HCT116 (cell line): ENCODE data around the gene GTF2H3. TPM values are rescaled to one million over a fixed set of nuclear protein-coding genes. Genes with fewer than 3 reads are reported as not detected.

ENCODE experiments used
- ATAC-seq: fragments of 200-7000 bp; cut with Tn5 transposase; 2 replicates; pipeline ENCODE4 v1.9.1; 2020; ENCODE audit warnings: mild to moderate bottlenecking, moderate library complexity
- BruUV-seq: library from RNA; stranded (reverse); fragments of 400-500 nt; replicated peaks from 2 replicates; lab custom pipeline; 2021; lab: Mats Ljungman, UMichigan
- CTCF ChIA-PET: fragments of 300-600 bp; sonication (Branson Sonifier 250); formaldehyde crosslinking; loops from one replicate; lab custom pipeline; 2021; ENCODE audit warnings: antibody characterized with exemption; lab: Charles Lee
- POLR2A ChIA-PET: fragments of 300-600, 350-600 bp; sonication (Branson Sonifier 250); formaldehyde crosslinking; loops from one replicate; lab custom pipeline; 2021; ENCODE audit warnings: antibody characterized with exemption; lab: Charles Lee
- RAD21 ChIA-PET, 2 experiments: fragments of 300-600 bp; sonication (Branson Sonifier 250); formaldehyde crosslinking; loops; one replicate each; lab custom pipeline; 2023; ENCODE audit warnings: low total read pairs in 2 of 2; ENCODE audit not compliant: uncharacterized antibody in 2 of 2, unreplicated experiment in 2 of 2, low non-redundant PET in 1 of 2; lab: Charles Lee
- DNase-seq: peaks from one replicate; pipeline ENCODE4 v3.0.0-alpha.2; 2010; ENCODE audit warnings: low read depth, low spot score
- H2AFZ ChIP-seq: fragments of 200-600 bp; shearing (Covaris generic), sonication (generic); 2 replicates; pipeline ENCODE4 v1.6.1; 2017; ENCODE audit warnings: low read depth, mixed run types, mixed read lengths, antibody characterized with exemption, low read length; ENCODE audit not compliant: poor library complexity, severe bottlenecking
- H3K27ac ChIP-seq: 2 replicates; pipeline ENCODE4 v1.5.1; 2012; ENCODE audit warnings: low read depth, low read length
- H3K27me3 ChIP-seq: fragments of 200-600 bp; sonication (generic); 2 replicates; pipeline ENCODE4 v1.6.1; 2016; ENCODE audit warnings: mixed run types, low read length, mixed read lengths; ENCODE audit not compliant: insufficient read depth
- H3K36me3 ChIP-seq, 2 experiments: fragments of 200-500 bp in 1 of 2; fragments of 200-600 bp in 1 of 2; sonication (Bioruptor generic) in 1 of 2; sonication (generic) in 1 of 2; 2 replicates each; pipeline versions ENCODE4 v1.5.1 to v1.6.1; 2014 to 2016; ENCODE audit warnings: low read length in 2 of 2, inconsistent platforms in 1 of 2, mixed read lengths in 1 of 2, mixed run types in 1 of 2; ENCODE audit not compliant: insufficient read depth in 2 of 2, control insufficient read depth in 1 of 2
- H3K4me1 ChIP-seq, 2 experiments: fragments of 200-600 bp in 1 of 2; sonication (generic) in 1 of 2; 2 replicates each; pipeline versions ENCODE4 v1.5.1 to v1.6.1; 2012 to 2017; ENCODE audit warnings: low read length in 2 of 2, inconsistent platforms in 1 of 2, mild to moderate bottlenecking in 1 of 2, mixed read lengths in 1 of 2, mixed run types in 1 of 2, moderate library complexity in 1 of 2; ENCODE audit not compliant: insufficient read depth in 2 of 2, control insufficient read depth in 1 of 2
- H3K4me2 ChIP-seq: fragments of 200-600 bp; sonication (generic); 2 replicates; pipeline ENCODE4 v1.6.1; 2017; ENCODE audit warnings: mixed run types, low read length, mixed read lengths
- H3K4me3 ChIP-seq, 2 experiments: fragments of 200-600 bp in 1 of 2; sonication (generic) in 1 of 2; replicated peaks in 1 of 2; 2 replicates each; pipeline ENCODE4 v1.5.1; 2011 to 2016; ENCODE audit warnings: low read length in 2 of 2, control low read depth in 1 of 2, low read depth in 1 of 2, mild to moderate bottlenecking in 1 of 2, mixed read lengths in 1 of 2, mixed run types in 1 of 2
- H3K79me2 ChIP-seq: fragments of 200-600 bp; sonication (generic); 2 replicates; pipeline ENCODE4 v1.6.1; 2017; ENCODE audit warnings: mild to moderate bottlenecking, mixed run types, low read length, moderate library complexity, mixed read lengths; ENCODE audit not compliant: insufficient read depth
- H3K9ac ChIP-seq: fragments of 200-600 bp; sonication (generic); 2 replicates; pipeline ENCODE4 v1.6.1; 2016; ENCODE audit warnings: low read length, mixed read lengths
- H3K9me2 ChIP-seq: fragments of 200-600 bp; sonication (generic), shearing (Covaris generic); 2 replicates; pipeline ENCODE4 v1.6.1; 2017; ENCODE audit warnings: mixed run types, mild to moderate bottlenecking, moderate library complexity; ENCODE audit not compliant: insufficient read depth
- H3K9me3 ChIP-seq, 2 experiments: fragments of 200-500 bp in 1 of 2; fragments of 200-600 bp in 1 of 2; sonication (Bioruptor generic) in 1 of 2; sonication (generic) in 1 of 2; 2 replicates each; pipeline ENCODE4 v1.6.1; 2014 to 2017; ENCODE audit warnings: low read length in 2 of 2, mixed read lengths in 2 of 2, inconsistent platforms in 1 of 2, low read depth in 1 of 2, mild to moderate bottlenecking in 1 of 2, mixed run types in 1 of 2, moderate library complexity in 1 of 2; ENCODE audit not compliant: control insufficient read depth in 1 of 2, insufficient read depth in 1 of 2
- H4K20me1 ChIP-seq: fragments of 200-600 bp; sonication (generic), shearing (Covaris generic); 2 replicates; pipeline ENCODE4 v1.6.1; 2017; ENCODE audit warnings: mixed run types, mild to moderate bottlenecking, moderate library complexity; ENCODE audit not compliant: insufficient read depth
- CBX3 ChIP-seq: IDR thresholded peaks from 2 replicates; pipeline ENCODE4 v1.6.1; 2012; ENCODE audit warnings: low read depth
- ELF1 ChIP-seq: IDR thresholded peaks from 2 replicates; pipeline ENCODE4 v1.6.1; 2012; ENCODE audit warnings: low read depth, borderline replicate concordance
- POLR2AphosphoS5 ChIP-seq: IDR thresholded peaks from 2 replicates; pipeline ENCODE4 v1.6.1; 2011; ENCODE audit warnings: mild to moderate bottlenecking, low read depth, low read length, moderate library complexity
- RAD21 ChIP-seq: IDR thresholded peaks from 2 replicates; pipeline ENCODE4 v1.6.1; 2012; ENCODE audit warnings: low read depth, mild to moderate bottlenecking
- SRF ChIP-seq: IDR thresholded peaks from 2 replicates; pipeline ENCODE4 v1.6.1; 2012; ENCODE audit warnings: low read depth
- intact Hi-C: fragments of 100-400 bp; cut with micrococcal nuclease; formaldehyde crosslinking; loops from 2 replicates; pipeline ENCODE4 v1.10.0; 2022
- total RNA-seq: library from RNA; stranded (reverse); gene quantifications from one replicate; pipeline ENCODE4 v1.2.1, GENCODE V29; 2021; ENCODE audit not compliant: unreplicated experiment

GTF2H3 gene
- total RNA-seq, 1 experiment from 2014 or later, result 94.0 TPM

DNA sequence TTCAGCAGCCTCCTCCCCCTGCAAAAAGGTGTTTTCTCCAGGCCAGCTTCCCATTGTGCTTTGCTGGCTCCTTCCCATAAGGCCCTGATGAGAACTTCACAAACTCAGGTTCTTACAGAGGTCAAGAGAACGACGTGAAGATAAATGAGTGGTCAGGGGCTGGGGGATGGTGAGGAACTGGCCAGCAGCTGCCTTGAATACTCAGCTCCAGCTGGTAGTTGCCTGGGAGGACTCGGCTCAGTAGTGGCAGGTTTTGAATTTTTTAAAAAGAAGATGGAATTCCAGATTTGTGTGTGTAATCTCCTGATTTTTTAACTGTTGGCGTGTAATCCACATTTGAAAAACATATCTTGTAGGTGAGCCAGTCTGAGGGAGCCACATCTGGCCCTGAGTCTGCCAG, 25.9 kb upstream of the GTF2H3 start:
- Histone ChIP-seq H4K20me1 (no peaks in the 10 kb centered on the region), H2AFZ (no peak overlapping the region), H3K36me3 (peaks cover 57 to 76% of the 10 kb centered on the region in 2 experiments), H3K9ac (no peak overlapping the region), H3K9me2 (no peaks in the 10 kb centered on the region), H3K79me2 (peaks cover 95% of the 10 kb centered on the region), H3K9me3 (no peaks in the 10 kb centered on the region), H3K4me3 (no peak overlapping the region), H3K4me2 (no peak overlapping the region), H3K4me1 (peaks cover 0 to 3% of the 10 kb centered on the region in 2 experiments; a peak in 1 of 4 replicates), H3K27ac (no peak overlapping the region), H3K27me3 (no peaks in the 10 kb centered on the region)
- DNase-seq (no peak), ATAC-seq (no peak)
- intact Hi-C loops, result no loop called here
- no peak for TF ChIP-seq RAD21
- TF ChIP-seq CBX3, result no peak
- TF ChIP-seq SRF, result no peak
- ChIA-PET POLR2A (no interaction called here), RAD21 (no interaction called here), CTCF (interaction anchor here (1.0 kb wide), 1 partner anchor 11 kb away, joined by 4 read pairs; no protein-coding TSS in a partner anchor)
- BruUV-seq, result no TSS peak

DNA sequence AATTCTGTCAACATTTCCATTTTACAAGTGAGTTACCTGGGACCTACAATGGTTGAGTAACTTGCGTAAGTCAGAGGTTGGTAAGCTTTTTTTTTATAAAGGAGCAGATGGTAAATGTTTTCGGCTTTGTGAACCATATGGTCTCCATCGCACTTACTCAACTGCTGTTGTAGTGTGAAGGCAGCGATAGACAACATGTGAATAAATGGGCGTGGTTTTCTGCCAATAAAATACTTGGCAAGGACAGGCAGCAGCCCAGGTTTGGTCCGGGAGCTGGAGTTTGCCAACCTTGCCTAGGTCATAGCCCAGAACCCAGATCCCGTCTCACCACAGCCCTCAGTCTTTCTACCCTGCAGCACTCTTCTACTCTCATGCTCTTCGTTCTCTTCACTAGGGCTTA, 25.4 kb upstream of the GTF2H3 start:
- no TSS peak for BruUV-seq
- ATAC-seq (no peak), DNase-seq (no peak)
- Histone ChIP-seq H3K4me3 (no peak overlapping the region), H2AFZ (no peak overlapping the region), H3K36me3 (peaks cover 62 to 80% of the 10 kb centered on the region in 2 experiments), H3K79me2 (peaks cover 95% of the 10 kb centered on the region), H3K4me1 (peaks cover 0 to under 1% of the 10 kb centered on the region in 2 experiments; a peak in 1 of 4 replicates), H3K9ac (no peak overlapping the region), H3K9me3 (no peaks in the 10 kb centered on the region), H3K27me3 (no peaks in the 10 kb centered on the region), H4K20me1 (peaks cover 2% of the 10 kb centered on the region; the same call in 1 of the 2 replicates), H3K27ac (no peak overlapping the region), H3K9me2 (no peaks in the 10 kb centered on the region), H3K4me2 (no peak overlapping the region)
- POLR2A ChIA-PET, result no interaction called here
- intact Hi-C loops, result no loop called here
- RAD21 ChIA-PET, result no interaction called here
- CTCF ChIA-PET, result interaction anchor here (1.0 kb wide), 1 partner anchor 11 kb away, joined by 4 read pairs; no protein-coding TSS in a partner anchor
- TF ChIP-seq SRF (no peak), POLR2AphosphoS5 (no peak), ELF1 (no peak)
